Cardiac muscle cell (in vitro differentiated cells and primary cell): ENCODE measurements around the gene ABHD11. TPM values are rescaled to one million over a fixed set of nuclear protein-coding genes. Genes with fewer than 3 reads are reported as not detected.

Experiments
- DNase-seq, 2 donors: peaks; one replicate each; pipeline versions ENCODE4 v3.0.0 to v3.0.0-alpha.2; 2010 to 2017; ENCODE audit warnings: low read depth in 1 of 2, low spot score in 1 of 2
- H3K27ac ChIP-seq: fragments of 200-600 bp; sonication (generic); 2 replicates; pipeline ENCODE4 v1.5.1; 2016
- H3K27me3 ChIP-seq: fragments of 200-600 bp; sonication (generic); 2 replicates; pipeline ENCODE4 v1.6.0; 2016; ENCODE audit warnings: control low read depth
- H3K36me3 ChIP-seq: fragments of 200-600 bp; sonication (generic); 2 replicates; pipeline ENCODE4 v1.5.1; 2016; ENCODE audit warnings: control low read depth
- H3K4me1 ChIP-seq: fragments of 200-600 bp; sonication (generic); 2 replicates; pipeline ENCODE4 v1.8.1; 2017; ENCODE audit warnings: low read depth, mild to moderate bottlenecking, mixed run types
- H3K4me3 ChIP-seq: fragments of 200-600 bp; sonication (generic); 2 replicates; pipeline ENCODE4 v1.5.1; 2016; ENCODE audit warnings: mild to moderate bottlenecking
- H3K9me3 ChIP-seq: fragments of 200-600 bp; sonication (generic); 2 replicates; pipeline ENCODE4 v1.5.1; 2017; ENCODE audit warnings: low read depth, mild to moderate bottlenecking, control low read depth
- CTCF ChIP-seq: IDR thresholded peaks from 2 replicates; pipeline ENCODE4 v1.5.1; 2012; ENCODE audit warnings: low read depth, mild to moderate bottlenecking, low read length
- polyA plus RNA-seq: library from polyadenylated mRNA; unstranded; fragments of >200 nt; fragmentation: Nextera tagmentation; extraction: Ambion mirVana; gene quantifications from 2 replicates; pipeline ENCODE4 v1.2.1, GENCODE V29; 2016
- total RNA-seq: library from RNA; depleted of rRNA; stranded (reverse); fragments of >200 nt; gene quantifications from 2 replicates; pipeline ENCODE4 v1.2.3, GENCODE V29; 2016

ABHD11 gene
- total and polyA plus RNA-seq, 2 experiments from 2014 or later: 30.9 to 59.6 TPM

- DNase-seq: no peak
- Histone ChIP-seq H3K27me3 (peaks cover 42% of the 10 kb centered on the region), H3K4me3 (no peak overlapping the region)
Measured at GRCh38 chr7:73768641-73769480, 30.3 kb upstream of the ABHD11 start.

GRCh38 chr7:73766556-73767229, 28.1 kb upstream of the ABHD11 start:
- H3K27ac ChIP-seq: no peak overlapping the region
- H3K4me1 ChIP-seq: no peaks in the 10 kb centered on the region
- no peaks in the 10 kb centered on the region for H3K9me3 ChIP-seq
- no peak for DNase-seq
- H3K36me3 ChIP-seq: no peaks in the 10 kb centered on the region
- H3K27me3 ChIP-seq: peaks cover 31% of the 10 kb centered on the region
- TF ChIP-seq CTCF: no peak
- H3K4me3 ChIP-seq: no peak overlapping the region

More at GRCh38 chr7:73768641-73769480, 30.3 kb upstream of the ABHD11 start:
- Histone ChIP-seq H3K4me1 (no peaks in the 10 kb centered on the region), H3K36me3 (no peaks in the 10 kb centered on the region), H3K9me3 (no peaks in the 10 kb centered on the region), H3K27ac (no peak overlapping the region)
- no peak for TF ChIP-seq CTCF

GRCh38 chr7:73762659-73762999, 24.0 kb upstream of the ABHD11 start:
- no peak for DNase-seq

GRCh38 chr7:73761854-73762658, 23.5 kb upstream of the ABHD11 start:
- Histone ChIP-seq H3K36me3 (no peaks in the 10 kb centered on the region), H3K9me3 (no peaks in the 10 kb centered on the region), H3K4me1 (no peaks in the 10 kb centered on the region), H3K27ac (no peak overlapping the region), H3K27me3 (no peaks in the 10 kb centered on the region), H3K4me3 (no peak overlapping the region)
- no peak for DNase-seq
- no peak for TF ChIP-seq CTCF

More at GRCh38 chr7:73762659-73762999, 24.0 kb upstream of the ABHD11 start:
- TF ChIP-seq CTCF: no peak
- H3K4me3 ChIP-seq: no peak overlapping the region
- no peaks in the 10 kb centered on the region for H3K27me3 ChIP-seq
- no peak overlapping the region for H3K27ac ChIP-seq
- H3K9me3 ChIP-seq: no peaks in the 10 kb centered on the region
- H3K36me3 ChIP-seq: no peaks in the 10 kb centered on the region
- no peaks in the 10 kb centered on the region for H3K4me1 ChIP-seq

GRCh38 chr7:73758581-73759138, 20.1 kb upstream of the ABHD11 start:
- H3K9me3 ChIP-seq: no peaks in the 10 kb centered on the region
- no peaks in the 10 kb centered on the region for H3K4me1 ChIP-seq
- H3K36me3 ChIP-seq: no peaks in the 10 kb centered on the region
- no peak overlapping the region for H3K27ac ChIP-seq
- TF ChIP-seq CTCF: no peak
- H3K27me3 ChIP-seq: no peaks in the 10 kb centered on the region
- H3K4me3 ChIP-seq: no peak overlapping the region
- DNase-seq: no peak
